GM21360 (cell line): Measurements from ENCODE around the gene ME3.
"Not testable (repeated sequence)": the region's sequence is repeated elsewhere in the genome, so short reads cannot be mapped to it uniquely, and the experiment has no call there.

Source experiments
- ATAC-seq: cut with Tn5 transposase; IDR thresholded peaks from one replicate; pipeline ENCODE4 v1.9.1; 2021; ENCODE audit warnings: mild to moderate bottlenecking, moderate library complexity; ENCODE audit not compliant: unreplicated experiment

The ME3 gene

GRCh38 chr11:86666193-86666592, 6.2 kb downstream of the ME3 start:
- ATAC-seq: no peak

GRCh38 chr11:86664930-86665329, 7.5 kb downstream of the ME3 start:
- ATAC-seq: no peak

DNA sequence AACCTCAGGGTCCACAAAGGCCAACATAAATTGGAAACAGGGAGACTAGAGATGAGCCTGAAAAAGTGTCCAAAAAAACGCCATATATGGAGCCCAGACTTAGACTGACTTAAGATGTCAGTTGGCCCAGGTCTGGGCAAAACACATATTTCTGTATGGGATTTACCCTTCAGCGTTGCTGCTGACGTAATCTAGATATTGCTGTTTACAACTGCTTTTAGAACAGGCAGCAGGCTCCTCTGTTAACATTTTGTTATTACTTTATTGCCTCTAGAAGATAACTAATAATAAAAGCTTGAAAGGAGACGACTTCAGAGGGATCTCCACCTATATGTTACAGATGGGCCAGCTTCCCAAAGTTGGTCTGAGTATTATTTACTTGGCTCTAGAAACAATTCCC, 8.7 kb downstream of the ME3 start:
- no peak for ATAC-seq

- no peak for ATAC-seq
Measured at GRCh38 chr11:86663291-86663690, 9.1 kb downstream of the ME3 start.

GRCh38 chr11:86660736-86661135, 11.7 kb downstream of the ME3 start:
- ATAC-seq: no peak

DNA sequence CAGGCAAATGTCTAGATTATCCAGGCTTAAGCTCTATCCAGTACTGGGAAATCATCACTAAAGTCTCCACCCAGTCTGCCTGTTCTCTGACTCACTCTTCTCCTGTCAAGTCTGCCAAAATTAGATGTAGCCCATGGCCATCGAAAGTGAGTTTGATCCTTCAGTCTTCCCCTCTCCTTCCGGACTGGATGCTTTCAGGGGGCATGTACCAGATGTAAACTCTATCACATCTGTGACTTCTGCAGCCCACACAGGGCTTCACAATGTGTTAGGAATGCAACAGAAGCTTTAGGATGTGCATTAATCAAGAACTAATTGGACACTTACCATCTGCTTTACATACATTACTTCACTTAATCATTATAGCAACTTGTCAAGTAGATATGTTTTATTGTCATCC, 12.3 kb downstream of the ME3 start:
- no peak for ATAC-seq

DNA sequence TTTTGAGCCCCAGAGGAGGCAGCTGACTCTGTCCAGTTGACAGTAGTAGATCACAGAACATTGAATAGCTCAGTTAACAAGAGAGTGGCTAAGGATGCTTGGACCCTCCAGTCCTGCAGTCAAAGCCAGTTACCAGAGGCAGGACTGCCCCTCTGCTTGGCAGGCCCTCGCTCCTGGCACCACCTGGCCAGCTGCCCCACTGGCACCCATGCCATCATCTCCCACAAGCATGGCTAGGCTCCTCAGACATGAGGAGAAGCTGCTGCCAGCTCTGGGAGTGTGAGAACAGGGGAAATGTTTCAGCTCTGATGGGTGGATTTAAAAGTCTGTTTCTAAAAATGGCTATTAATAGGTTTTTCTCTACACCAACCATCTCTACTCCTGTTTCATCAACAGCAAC, 13.9 kb downstream of the ME3 start:
- no peak for ATAC-seq

DNA sequence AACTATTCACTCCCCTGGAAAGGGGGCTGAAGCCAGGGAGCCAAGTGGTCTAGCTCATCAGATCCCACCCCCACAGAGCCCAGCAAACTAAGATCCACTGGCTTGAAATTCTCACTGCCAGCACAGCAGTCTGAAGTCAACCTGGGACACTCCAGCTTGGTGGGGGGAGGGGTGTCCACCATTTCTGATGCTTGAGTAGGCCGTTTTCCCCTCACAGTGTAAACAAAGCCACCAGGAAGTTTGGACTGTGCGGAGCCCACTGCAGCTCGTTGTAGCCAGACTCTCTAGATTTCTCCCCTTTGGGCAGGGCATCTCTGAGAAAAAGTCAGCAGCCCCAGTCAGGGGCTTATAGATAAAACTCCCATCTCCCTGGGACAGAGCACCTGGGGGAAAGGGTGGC, 27.2 kb downstream of the ME3 start:
- not testable (repeated sequence) for ATAC-seq

DNA sequence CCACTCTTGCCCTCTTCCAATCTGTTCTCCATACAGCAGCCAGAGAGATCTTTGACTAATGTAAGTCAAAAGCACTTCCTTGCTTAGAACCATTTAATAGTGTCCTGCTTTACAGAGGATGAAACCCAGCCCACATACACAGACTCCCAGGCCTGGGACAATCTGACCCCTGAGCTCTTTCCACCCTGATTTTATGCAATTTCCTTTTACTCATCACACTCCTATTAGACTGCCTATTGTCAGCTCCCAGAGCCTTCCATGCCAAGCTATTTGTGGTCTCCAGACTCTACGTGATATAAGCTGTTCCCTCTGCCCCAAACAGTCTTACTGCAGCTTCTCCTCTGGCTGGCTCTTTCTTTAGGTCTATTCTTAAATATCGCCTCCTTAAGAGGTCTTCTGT, 28.1 kb downstream of the ME3 start:
- no peak for ATAC-seq

- no peak for ATAC-seq
Measured at GRCh38 chr11:86641537-86642261, 30.7 kb downstream of the ME3 start.

- no peak for ATAC-seq
Measured at GRCh38 chr11:86639137-86639536, 33.3 kb downstream of the ME3 start.

GRCh38 chr11:86638673-86639072, 33.7 kb downstream of the ME3 start:
- ATAC-seq: no peak

DNA sequence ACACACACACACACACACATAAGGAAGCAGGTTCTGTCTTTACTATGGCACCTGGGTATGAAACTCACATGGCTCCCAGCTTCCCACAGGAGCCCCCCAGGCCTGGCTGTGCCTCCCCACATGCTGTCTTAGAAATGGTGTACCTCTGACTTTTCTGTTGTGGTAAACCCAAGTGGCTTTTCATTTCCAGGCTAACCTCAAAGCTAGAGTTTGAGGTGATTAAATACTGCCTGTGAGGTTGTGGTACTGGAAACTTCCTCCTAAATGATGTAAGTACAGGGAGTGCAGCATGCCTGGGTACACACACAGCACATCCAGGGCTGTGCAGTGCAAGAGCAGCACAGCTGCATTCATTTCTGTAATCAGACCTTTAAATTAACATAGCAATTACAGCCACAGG, 34.4 kb downstream of the ME3 start:
- ATAC-seq: no peak

GRCh38 chr11:86636275-86636674, 36.1 kb downstream of the ME3 start:
- ATAC-seq: no peak

- ATAC-seq: no peak
Measured at GRCh38 chr11:86632499-86633269, 39.7 kb downstream of the ME3 start.

DNA sequence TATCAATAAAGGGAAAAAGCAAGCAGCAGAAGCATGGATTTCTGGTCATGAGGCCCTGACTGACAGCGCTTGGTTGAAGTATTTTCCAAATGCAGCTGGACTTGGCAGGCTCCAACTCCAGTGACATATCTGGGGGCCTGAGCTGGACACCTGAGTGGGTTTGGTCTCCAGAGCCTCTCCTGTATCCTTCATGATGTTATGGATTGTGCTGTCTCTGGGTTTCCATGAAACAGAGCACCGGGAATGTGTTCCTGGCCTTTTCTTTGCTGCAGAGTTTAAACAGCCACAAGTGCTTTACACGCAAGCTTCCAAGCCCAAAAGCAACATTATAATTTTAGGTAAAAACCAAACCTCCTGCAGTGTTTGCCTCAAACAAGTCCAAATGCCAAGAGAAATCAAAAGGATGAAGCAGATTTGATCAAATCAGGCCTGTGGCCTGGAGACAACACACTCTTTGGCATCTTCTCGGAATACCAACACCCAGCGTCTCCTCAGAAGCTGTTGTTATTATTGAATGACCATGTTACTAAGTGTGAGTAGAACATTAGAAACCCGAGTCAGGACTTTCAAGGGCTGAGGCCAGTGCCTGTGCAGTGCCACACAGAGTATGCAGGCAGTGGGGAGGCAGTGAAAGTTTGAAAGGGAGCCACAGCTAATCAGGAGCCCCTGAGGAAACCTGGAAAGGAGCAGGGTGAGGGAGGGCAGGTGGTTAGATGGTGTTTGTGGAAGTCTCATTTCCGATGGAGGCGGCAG, 42.0 kb downstream of the ME3 start:
- ATAC-seq: no peak

GRCh38 chr11:86629045-86629706, 43.2 kb downstream of the ME3 start:
- no peak for ATAC-seq

DNA sequence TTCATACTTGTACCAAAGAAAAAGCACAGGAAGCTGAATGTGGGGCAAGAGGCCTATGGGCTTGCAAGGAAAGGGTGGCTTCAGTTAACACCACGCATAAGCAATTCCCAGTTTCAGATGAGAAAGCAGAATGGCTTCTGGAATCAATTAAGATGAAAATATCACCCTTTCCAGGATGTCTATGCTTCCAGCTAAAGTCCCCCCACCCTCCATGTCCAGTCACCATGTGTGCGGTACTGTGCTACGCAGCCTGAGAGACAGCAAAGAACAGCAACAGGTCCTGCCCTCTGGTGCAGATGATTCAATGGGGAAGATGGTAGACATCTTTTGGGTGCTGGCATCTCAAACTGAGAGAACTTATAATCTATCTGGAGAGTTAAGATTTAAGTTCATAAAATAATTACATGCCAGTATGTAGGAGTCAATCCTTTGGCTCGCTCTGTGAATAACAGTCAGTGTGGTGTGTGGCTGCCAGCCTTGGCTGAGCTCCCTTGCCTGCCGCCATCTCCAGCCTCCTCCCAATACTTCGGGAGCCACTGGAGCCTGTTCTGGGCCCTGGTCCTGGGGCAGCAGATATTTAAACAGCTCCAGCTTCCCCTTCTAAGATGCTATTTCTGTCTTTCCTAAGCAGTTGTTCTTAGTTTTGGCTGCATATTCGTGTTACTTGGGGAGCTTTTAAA, 44.5 kb downstream of the ME3 start:
- no peak for ATAC-seq

GRCh38 chr11:86625981-86626380, 46.4 kb downstream of the ME3 start:
- no peak for ATAC-seq

- no peak for ATAC-seq
Measured at GRCh38 chr11:86625544-86625943, 46.9 kb downstream of the ME3 start.

DNA sequence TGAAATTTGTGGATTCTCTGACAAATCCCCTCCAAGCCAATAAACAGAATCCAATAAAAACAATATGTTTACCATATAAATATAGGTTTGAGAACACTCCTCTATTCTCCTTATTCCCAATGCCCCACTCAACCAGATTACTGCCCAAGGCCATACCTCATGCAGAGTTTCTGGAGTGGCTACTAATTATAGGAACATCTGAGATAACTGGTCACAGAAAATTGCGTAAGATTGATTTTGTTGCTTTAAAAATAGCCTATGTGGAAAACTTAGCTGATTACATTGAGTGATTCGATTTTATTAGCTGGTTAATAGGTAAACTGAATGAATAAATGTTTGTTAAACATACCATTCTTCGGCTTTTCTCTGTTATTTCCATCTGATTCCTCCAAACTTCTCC, 48.0 kb downstream of the ME3 start:
- ATAC-seq: no peak
